GM06990 (cell line): ENCODE data around the gene BRICD5.

Experiments used
- DNase-seq: peaks from one replicate; pipeline ENCODE4 v3.0.0-alpha.2; 2011; ENCODE audit not compliant: insufficient read length; ENCODE audit errors: extremely low read depth
- H3K27me3 ChIP-seq: replicated peaks from 2 replicates; pipeline ENCODE4 v1.6.0; 2011; ENCODE audit warnings: low read length; ENCODE audit not compliant: control insufficient read depth, insufficient read depth
- H3K36me3 ChIP-seq: 2 replicates; pipeline ENCODE4 v1.5.1; 2011; ENCODE audit warnings: low read length; ENCODE audit not compliant: control insufficient read depth, insufficient read depth
- H3K4me3 ChIP-seq: replicated peaks from 2 replicates; pipeline ENCODE4 v1.5.1; 2011; ENCODE audit warnings: low read depth, mild to moderate bottlenecking, control low read depth, low read length
- TF ChIP-seq, protein P1 (sequence below): IDR thresholded peaks from 2 replicates; pipeline ENCODE4 v1.5.1; 2011; ENCODE audit warnings: low read length, control low read depth, mild to moderate bottlenecking, inconsistent platforms; ENCODE audit not compliant: insufficient read depth, poor library complexity, severe bottlenecking

The BRICD5 gene

DNA sequence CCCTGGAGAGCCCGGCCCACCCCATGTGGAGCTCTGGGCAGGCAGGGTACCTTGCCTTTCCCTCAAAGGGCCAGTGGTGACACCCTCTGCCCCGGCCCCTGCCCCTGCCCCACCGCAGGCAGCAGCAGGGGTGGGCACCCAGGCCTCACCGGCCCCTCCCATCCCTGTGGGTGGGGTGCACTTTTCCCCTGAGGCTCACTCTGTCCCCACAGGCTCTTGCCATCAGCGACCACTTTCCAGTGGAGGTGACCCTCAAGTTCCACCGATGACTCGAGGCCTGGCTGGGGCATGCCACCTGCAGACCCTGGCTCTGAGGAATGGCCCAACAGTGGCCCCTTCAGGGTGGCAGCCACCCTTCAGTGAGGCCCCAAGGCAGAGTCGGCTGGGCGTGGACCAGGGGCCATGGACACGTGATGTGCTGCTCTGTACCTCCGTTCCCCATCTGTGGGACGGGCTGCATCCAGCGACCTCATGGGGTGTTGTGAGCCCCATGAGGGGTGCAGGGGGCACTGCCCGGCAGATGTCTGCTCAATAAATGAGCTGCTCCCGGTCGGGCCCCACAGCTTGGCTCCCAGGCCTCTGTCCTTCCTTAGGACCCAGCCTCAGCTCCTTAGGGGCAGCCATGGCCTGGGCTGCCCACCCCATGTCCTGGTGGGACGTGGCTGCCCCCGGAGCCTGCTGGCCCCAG is 27.6 kb upstream of the BRICD5 start:
- TF ChIP-seq, protein P1, sequence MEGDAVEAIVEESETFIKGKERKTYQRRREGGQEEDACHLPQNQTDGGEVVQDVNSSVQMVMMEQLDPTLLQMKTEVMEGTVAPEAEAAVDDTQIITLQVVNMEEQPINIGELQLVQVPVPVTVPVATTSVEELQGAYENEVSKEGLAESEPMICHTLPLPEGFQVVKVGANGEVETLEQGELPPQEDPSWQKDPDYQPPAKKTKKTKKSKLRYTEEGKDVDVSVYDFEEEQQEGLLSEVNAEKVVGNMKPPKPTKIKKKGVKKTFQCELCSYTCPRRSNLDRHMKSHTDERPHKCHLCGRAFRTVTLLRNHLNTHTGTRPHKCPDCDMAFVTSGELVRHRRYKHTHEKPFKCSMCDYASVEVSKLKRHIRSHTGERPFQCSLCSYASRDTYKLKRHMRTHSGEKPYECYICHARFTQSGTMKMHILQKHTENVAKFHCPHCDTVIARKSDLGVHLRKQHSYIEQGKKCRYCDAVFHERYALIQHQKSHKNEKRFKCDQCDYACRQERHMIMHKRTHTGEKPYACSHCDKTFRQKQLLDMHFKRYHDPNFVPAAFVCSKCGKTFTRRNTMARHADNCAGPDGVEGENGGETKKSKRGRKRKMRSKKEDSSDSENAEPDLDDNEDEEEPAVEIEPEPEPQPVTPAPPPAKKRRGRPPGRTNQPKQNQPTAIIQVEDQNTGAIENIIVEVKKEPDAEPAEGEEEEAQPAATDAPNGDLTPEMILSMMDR: no peak
- Histone ChIP-seq H3K4me3 (no peak overlapping the region), H3K36me3 (peaks cover 22% of the 10 kb centered on the region), H3K27me3 (no peaks in the 10 kb centered on the region)
- DNase-seq: no peak

DNA sequence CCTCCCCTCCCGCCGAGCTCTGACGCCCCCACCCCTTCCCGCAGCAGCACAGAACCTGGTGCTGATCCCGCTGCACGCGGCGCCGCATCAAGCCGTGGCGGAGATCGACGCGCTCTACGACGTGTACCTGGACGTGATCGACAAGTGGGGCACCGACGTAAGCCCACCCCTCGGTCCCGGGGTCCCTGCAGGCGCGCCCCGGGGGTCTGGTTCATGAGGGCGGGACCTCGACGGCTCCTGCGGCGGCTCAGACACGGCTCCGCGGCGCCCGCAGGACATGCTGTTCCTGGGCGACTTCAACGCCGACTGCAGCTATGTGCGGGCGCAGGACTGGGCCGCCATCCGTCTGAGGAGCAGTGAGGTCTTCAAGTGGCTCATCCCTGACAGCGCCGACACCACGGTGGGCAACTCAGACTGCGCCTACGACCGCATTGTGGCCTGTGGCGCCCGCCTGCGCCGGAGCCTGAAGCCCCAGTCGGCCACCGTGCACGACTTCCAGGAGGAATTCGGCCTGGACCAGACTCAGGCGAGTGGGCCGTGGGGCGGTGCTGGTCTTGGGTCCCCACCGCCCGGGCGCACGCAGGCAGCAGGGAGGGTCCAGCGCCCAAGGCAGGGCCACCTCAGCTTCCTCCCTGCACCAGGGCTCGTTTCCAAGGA is 27.0 kb upstream of the BRICD5 start:
- H3K36me3 ChIP-seq: peaks cover 20% of the 10 kb centered on the region
- H3K27me3 ChIP-seq: no peaks in the 10 kb centered on the region
- no peak overlapping the region for H3K4me3 ChIP-seq
- DNase-seq: peak; percentile 26
- TF ChIP-seq, protein P1: no peak

DNA sequence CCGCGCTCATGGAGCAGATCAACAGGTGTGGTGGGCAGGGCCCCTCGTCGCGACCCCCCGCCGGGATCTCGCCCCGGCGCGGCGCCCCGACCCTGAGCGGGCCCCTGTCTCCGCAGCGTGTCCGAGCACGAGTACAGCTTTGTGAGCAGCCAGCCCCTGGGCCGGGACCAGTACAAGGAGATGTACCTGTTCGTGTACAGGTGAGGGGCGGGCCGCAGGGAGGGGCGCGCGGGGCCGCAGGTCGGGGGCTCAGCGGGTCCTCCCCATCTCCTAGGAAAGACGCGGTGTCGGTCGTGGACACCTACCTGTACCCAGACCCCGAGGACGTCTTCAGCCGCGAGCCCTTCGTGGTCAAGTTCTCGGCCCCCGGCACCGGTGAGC is 26.4 kb upstream of the BRICD5 start:
- DNase-seq: no peak
- peaks cover 24% of the 10 kb centered on the region for H3K36me3 ChIP-seq
- no peaks in the 10 kb centered on the region for H3K27me3 ChIP-seq
- TF ChIP-seq, protein P1: no peak
- H3K4me3 ChIP-seq: no peak overlapping the region

DNA sequence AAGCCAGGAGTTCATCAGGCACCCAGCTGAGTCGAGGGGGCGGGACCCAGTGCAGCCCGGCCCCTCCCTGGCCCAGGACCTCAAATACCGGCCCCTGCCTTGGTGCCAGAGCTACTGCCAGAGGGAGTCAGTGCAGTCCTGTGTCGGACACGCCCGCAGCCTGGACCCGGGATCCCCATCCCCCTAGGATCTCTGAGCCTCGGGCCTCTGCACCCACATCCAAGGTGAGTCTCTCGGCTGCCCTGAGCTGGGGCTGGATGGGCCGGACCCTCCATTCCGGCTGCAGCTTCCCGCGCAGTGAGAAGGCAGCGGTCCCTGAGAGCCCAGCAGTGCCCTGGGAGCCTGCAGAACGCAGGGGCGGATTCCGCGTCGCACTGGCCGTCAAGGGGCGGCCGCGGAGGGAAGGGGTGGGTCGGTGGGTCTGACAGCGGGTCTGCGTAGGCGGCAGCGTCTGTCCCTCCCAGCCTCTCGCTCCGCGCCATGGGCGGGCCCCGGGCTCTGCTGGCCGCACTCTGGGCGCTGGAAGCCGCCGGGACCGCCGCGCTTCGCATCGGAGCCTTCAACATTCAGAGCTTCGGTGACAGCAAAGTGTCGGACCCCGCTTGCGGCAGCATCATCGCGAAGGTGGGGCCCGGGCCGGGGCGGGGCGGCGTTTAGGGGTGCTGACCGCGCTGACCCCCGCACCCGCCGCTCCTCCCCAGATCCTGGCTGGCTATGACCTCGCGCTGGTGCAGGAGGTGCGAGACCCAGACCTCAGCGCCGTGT is 25.9 kb upstream of the BRICD5 start, which contains the start of gene DNASE1L2:
Gene DNASE1L2, plus strand, starts transcription at position 108 of the 765 bp plus-strand sequence. Its CDS starts 373 bp downstream, at position 481.
- Histone ChIP-seq H3K4me3 (no peak within 1 kb of the TSS), H3K36me3 (peaks cover 27% of the 10 kb centered on the region), H3K27me3 (no peaks in the 10 kb centered on the region)
- DNase-seq: no peak
- TF ChIP-seq, protein P1: no peak

DNA sequence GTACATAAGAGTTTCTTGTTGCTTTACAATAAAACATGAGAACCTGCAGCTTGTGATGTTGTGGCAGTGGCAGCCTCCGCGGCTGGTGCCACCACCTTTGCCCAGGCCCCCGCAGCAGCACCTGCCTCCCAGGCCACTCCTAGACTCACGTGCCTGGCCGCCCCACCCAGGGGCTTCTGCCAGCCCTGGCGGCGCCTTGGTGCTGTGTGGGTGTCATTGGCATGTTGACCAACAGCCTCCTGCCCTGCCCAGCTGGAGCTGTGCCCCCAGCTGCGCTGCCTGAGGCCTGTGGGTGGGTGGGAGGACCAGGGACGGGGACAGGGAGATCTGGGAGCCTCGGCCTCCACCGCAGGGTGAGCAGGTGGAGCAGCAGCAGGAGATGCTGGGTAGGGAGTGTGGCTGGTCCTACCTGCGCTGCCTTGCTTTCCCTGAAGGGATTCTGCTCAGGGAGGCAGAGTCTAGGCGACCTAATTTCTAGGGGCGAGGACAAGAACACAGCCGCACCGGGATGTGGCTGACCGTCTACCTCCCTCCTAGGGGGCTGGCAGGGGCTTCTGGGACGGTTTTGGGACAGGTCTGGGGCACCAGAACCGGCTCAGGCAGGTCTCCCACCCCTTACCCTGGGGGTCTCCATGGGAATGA is 25.2 kb upstream of the BRICD5 start:
- TF ChIP-seq, protein P1: no peak
- Histone ChIP-seq H3K27me3 (no peaks in the 10 kb centered on the region), H3K36me3 (peaks cover 33% of the 10 kb centered on the region), H3K4me3 (no peak overlapping the region)
- no peak for DNase-seq
